Uterus (tissue), 4 donors: ENCODE data around the gene INSRR. TPM values are rescaled to one million over a fixed set of nuclear protein-coding genes. Genes with fewer than 3 reads are reported as not detected.

Experiments
- DNase-seq, 2 donors: peaks; one replicate each; pipeline ENCODE4 v3.0.0-alpha.2; 2019 to 2020
- H3K27ac ChIP-seq, 2 donors: fragments of 200-600 bp; sonication (generic); 1 replicate in 1 of 2; 2 replicates in 1 of 2; pipeline ENCODE4 v1.5.1; 2016 to 2018
- H3K27me3 ChIP-seq, 2 donors: fragments of 200-600 bp; sonication (generic); one replicate each; pipeline ENCODE4 v1.5.1; 2018 to 2019; ENCODE audit warnings: control low read depth in 1 of 2
- H3K36me3 ChIP-seq, 2 donors: fragments of 200-600 bp; sonication (generic); one replicate each; pipeline ENCODE4 v1.5.1; 2019; ENCODE audit warnings: control low read depth in 1 of 2
- H3K4me1 ChIP-seq, 2 donors: fragments of 200-600 bp; sonication (generic); one replicate each; pipeline ENCODE4 v1.5.1; 2018 to 2019; ENCODE audit warnings: control low read depth in 1 of 2
- H3K4me3 ChIP-seq, 2 donors: fragments of 200-600 bp; sonication (generic); 1 replicate in 1 of 2; 2 replicates in 1 of 2; pipeline ENCODE4 v1.5.1; 2018 to 2019; ENCODE audit warnings: mild to moderate bottlenecking in 1 of 2
- H3K9me3 ChIP-seq, 2 donors: fragments of 200-600 bp; sonication (generic); one replicate each; pipeline ENCODE4 v1.5.1; 2019; ENCODE audit warnings: control low read depth in 1 of 2
- CTCF ChIP-seq, 4 experiments: fragments of 200-600 bp in 2 of 4; fragments of 450-650 bp in 2 of 4; sonication (generic) in 2 of 4; IDR thresholded peaks; one replicate each; pipeline ENCODE4 v1.5.1; 2016 to 2019; ENCODE audit warnings: antibody characterized with exemption in 4 of 4, mild to moderate bottlenecking in 2 of 4, moderate library complexity in 1 of 4
- POLR2A ChIP-seq, 2 donors: fragments of 450-650 bp; IDR thresholded peaks; one replicate each; pipeline ENCODE4 v1.6.1; 2016; ENCODE audit warnings: antibody characterized with exemption in 2 of 2, mild to moderate bottlenecking in 1 of 2, moderate library complexity in 1 of 2
- intact Hi-C: fragments of 100-400 bp; cut with DNase I; formaldehyde crosslinking; loops from one replicate; pipeline ENCODE4 v1.15.1; 2023; ENCODE audit warnings: low total_unique reads
- total RNA-seq, 4 donors: library from RNA; depleted of rRNA in 3 of 4; stranded (reverse); fragments of >200 nt in 3 of 4; gene quantifications; one replicate each; pipeline versions ENCODE4 v1.1.0 to v1.2.4, GENCODE V29; 2014 to 2023
- donor health status: DM: yes; HTN: yes; CAD: no.

Gene INSRR
- total RNA-seq, 4 donors from 2014 or later: 1.2 TPM; not detected in 3

DNA sequence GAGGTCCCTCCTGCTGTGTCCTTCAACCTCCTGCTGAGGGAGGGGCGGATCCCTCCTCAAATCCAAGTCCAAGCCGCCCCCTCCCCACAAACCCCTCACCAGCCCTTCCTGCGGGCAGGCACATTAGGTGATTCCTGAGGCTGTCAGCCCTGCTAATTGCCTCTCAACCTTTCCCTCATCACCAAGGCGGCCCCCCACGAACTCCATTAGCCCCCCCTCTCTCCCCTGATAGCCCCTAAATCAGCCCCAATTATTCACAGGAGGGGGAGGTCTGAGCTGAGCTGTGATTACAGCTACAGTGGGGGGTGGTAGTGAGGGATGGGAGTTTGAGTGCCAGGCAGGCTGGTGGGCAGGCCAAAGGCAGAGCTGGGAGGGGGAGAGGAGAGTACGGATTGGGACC is 28.8 kb upstream of the INSRR start:
- no peak for DNase-seq
- intact Hi-C loops: loop anchor here (10.0 kb wide), 1 partner anchor 193 kb away; no protein-coding TSS in a partner anchor
- TF ChIP-seq POLR2A (IDR thresholded peaks at IDR 0.05) (no peak), CTCF (IDR thresholded peaks at IDR 0.05) (no peak)
- peaks cover 0 to under 1% of the 10 kb centered on the region in 2 donors for H3K4me1 ChIP-seq
- no peak overlapping the region for H3K4me3 ChIP-seq
- H3K36me3 ChIP-seq: no peaks in the 10 kb centered on the region
- no peaks in the 10 kb centered on the region for H3K9me3 ChIP-seq
- no peaks in the 10 kb centered on the region for H3K27me3 ChIP-seq
- no peak overlapping the region for H3K27ac ChIP-seq

- Histone ChIP-seq H3K4me3 (no peak overlapping the region), H3K27me3 (no peaks in the 10 kb centered on the region), H3K27ac (no peak overlapping the region), H3K36me3 (no peaks in the 10 kb centered on the region), H3K4me1 (no peaks in the 10 kb centered on the region), H3K9me3 (no peaks in the 10 kb centered on the region)
- intact Hi-C loops: loop anchor here (10.0 kb wide), 1 partner anchor 193 kb away; no protein-coding TSS in a partner anchor
- DNase-seq: no peak
- TF ChIP-seq CTCF (IDR thresholded peaks at IDR 0.05) (no peak), POLR2A (IDR thresholded peaks at IDR 0.05) (no peak)
These were observed 28.4 kb upstream of the INSRR start for GRCh38 chr1:156887317-156887716.

GRCh38 chr1:156886583-156887281 is 27.8 kb upstream of the INSRR start:
- DNase-seq: no peak
- Histone ChIP-seq H3K9me3 (no peaks in the 10 kb centered on the region), H3K27ac (no peak overlapping the region), H3K4me1 (no peaks in the 10 kb centered on the region), H3K27me3 (no peaks in the 10 kb centered on the region), H3K36me3 (no peaks in the 10 kb centered on the region), H3K4me3 (no peak overlapping the region)
- no peak for TF ChIP-seq CTCF (IDR thresholded peaks at IDR 0.05)
- no peak for TF ChIP-seq POLR2A (IDR thresholded peaks at IDR 0.05)
- intact Hi-C loops: loop anchor here (10.0 kb wide), 1 partner anchor 192 kb away; no protein-coding TSS in a partner anchor

GRCh38 chr1:156885880-156886355 is 27.0 kb upstream of the INSRR start:
- H3K4me1 ChIP-seq: no peaks in the 10 kb centered on the region
- H3K36me3 ChIP-seq: no peaks in the 10 kb centered on the region
- DNase-seq: no peak
- intact Hi-C loops: loop anchor here (10.0 kb wide), 1 partner anchor 191 kb away; no protein-coding TSS in a partner anchor
- TF ChIP-seq POLR2A (IDR thresholded peaks at IDR 0.05) (no peak), CTCF (IDR thresholded peaks at IDR 0.05) (no peak)
- no peak overlapping the region for H3K4me3 ChIP-seq
- H3K27ac ChIP-seq: no peak overlapping the region
- no peaks in the 10 kb centered on the region for H3K27me3 ChIP-seq
- no peaks in the 10 kb centered on the region for H3K9me3 ChIP-seq

DNA sequence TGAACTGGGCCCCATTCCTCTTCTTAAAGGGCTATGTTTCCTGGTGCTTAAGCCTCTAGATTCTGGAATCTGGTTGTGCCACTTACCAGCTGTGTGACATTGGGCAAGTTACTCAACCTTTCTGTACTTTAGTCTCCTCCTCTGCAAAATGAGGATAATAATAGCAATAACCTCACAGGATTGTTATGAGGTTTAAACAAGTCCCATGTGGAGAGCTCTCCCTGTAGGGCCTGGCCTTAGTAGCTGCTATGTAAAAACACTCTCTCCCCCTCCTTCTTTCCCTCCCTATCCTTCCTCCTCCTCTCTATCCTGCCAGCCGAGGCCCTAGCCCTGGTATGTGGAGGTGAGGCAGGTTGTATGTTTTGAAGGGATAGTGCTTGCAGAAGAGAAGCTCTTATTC is 26.4 kb upstream of the INSRR start:
- no peaks in the 10 kb centered on the region for H3K27me3 ChIP-seq
- H3K4me3 ChIP-seq: no peak overlapping the region
- no peaks in the 10 kb centered on the region for H3K9me3 ChIP-seq
- intact Hi-C loops: loop anchor here (10.0 kb wide), 1 partner anchor 191 kb away; no protein-coding TSS in a partner anchor
- TF ChIP-seq POLR2A (IDR thresholded peaks at IDR 0.05) (no peak), CTCF (IDR thresholded peaks at IDR 0.05) (no peak)
- no peak overlapping the region for H3K27ac ChIP-seq
- H3K36me3 ChIP-seq: no peaks in the 10 kb centered on the region
- no peaks in the 10 kb centered on the region for H3K4me1 ChIP-seq
- no peak for DNase-seq
